Liver (tissue), 9 donors: ENCODE results near the gene SLC38A7. TPM values are rescaled to one million over a fixed set of nuclear protein-coding genes. Genes with fewer than 3 reads are reported as not detected.

Experiments used
- DNase-seq: peaks from one replicate; pipeline ENCODE4 v3.0.0-alpha.2; 2017; ENCODE audit warnings: low spot score
- H3K27ac ChIP-seq, 2 donors: one replicate each; pipeline ENCODE4 v1.7.0; 2013; ENCODE audit warnings: inconsistent platforms in 2 of 2, low read length in 2 of 2, control low read depth in 1 of 2, low read depth in 1 of 2, mild to moderate bottlenecking in 1 of 2
- H3K27me3 ChIP-seq, 4 donors: one replicate each; pipeline versions ENCODE4 v1.6.1 to v1.7.0; 2013; ENCODE audit warnings: low read length in 3 of 4, inconsistent platforms in 1 of 4, mild to moderate bottlenecking in 1 of 4, moderate library complexity in 1 of 4; ENCODE audit not compliant: control insufficient read depth in 4 of 4, insufficient read depth in 4 of 4
- H3K36me3 ChIP-seq, 4 donors: one replicate each; pipeline versions ENCODE4 v1.6.1 to v1.7.0; 2013; ENCODE audit warnings: low read length in 3 of 4, mild to moderate bottlenecking in 3 of 4, low read depth in 1 of 4, moderate library complexity in 1 of 4; ENCODE audit not compliant: control insufficient read depth in 4 of 4, insufficient read depth in 3 of 4
- H3K4me1 ChIP-seq, 4 donors: one replicate each; pipeline versions ENCODE4 v1.6.1 to v1.7.0; 2013; ENCODE audit warnings: low read length in 3 of 4, mild to moderate bottlenecking in 3 of 4, moderate library complexity in 1 of 4; ENCODE audit not compliant: control insufficient read depth in 4 of 4, insufficient read depth in 4 of 4
- H3K4me3 ChIP-seq, 3 donors: one replicate each; pipeline versions ENCODE4 v1.6.1 to v1.7.0; 2013; ENCODE audit warnings: low read length in 3 of 3, control low read depth in 1 of 3, low read depth in 1 of 3, mild to moderate bottlenecking in 1 of 3
- H3K9ac ChIP-seq, 2 donors: one replicate each; pipeline ENCODE4 v1.7.0; 2013; ENCODE audit warnings: low read length in 2 of 2, mild to moderate bottlenecking in 2 of 2, moderate library complexity in 2 of 2, control low read depth in 1 of 2, low read depth in 1 of 2
- H3K9me3 ChIP-seq, 4 donors: one replicate each; pipeline versions ENCODE4 v1.6.1 to v1.7.0; 2013; ENCODE audit warnings: low read length in 3 of 4; ENCODE audit not compliant: control insufficient read depth in 4 of 4
- ATF3 ChIP-seq: IDR thresholded peaks from 2 replicates; pipeline ENCODE4 v1.6.1; 2016; ENCODE audit warnings: antibody characterized with exemption
- CTCF ChIP-seq: fragments of 150-350 bp; IDR thresholded peaks from 2 replicates; pipeline ENCODE4 v1.5.1; 2017; ENCODE audit warnings: improper control_type of control experiment, low read depth, low read length; ENCODE audit not compliant: missing input control
- EGR1 ChIP-seq, 2 donors: IDR thresholded peaks; 2 replicates each; pipeline ENCODE4 v1.6.1; 2016 to 2018; ENCODE audit warnings: antibody characterized with exemption in 2 of 2, low read depth in 2 of 2
- FOXA1 ChIP-seq: IDR thresholded peaks from 2 replicates; pipeline ENCODE4 v1.6.1; 2016; ENCODE audit warnings: antibody characterized with exemption
- FOXA2 ChIP-seq: IDR thresholded peaks from 2 replicates; pipeline ENCODE4 v1.6.1; 2016; ENCODE audit warnings: antibody characterized with exemption
- GABPA ChIP-seq, 2 donors: IDR thresholded peaks in 1 of 2; conservative IDR thresholded peaks in 1 of 2; 2 replicates each; pipeline ENCODE4 v1.6.1; 2016; ENCODE audit warnings: antibody characterized with exemption in 2 of 2, mild to moderate bottlenecking in 1 of 2, moderate library complexity in 1 of 2
- HNF4A ChIP-seq, 2 donors: conservative IDR thresholded peaks; 2 replicates each; pipeline ENCODE4 v1.6.1; 2016; ENCODE audit warnings: antibody characterized with exemption in 2 of 2, mild to moderate bottlenecking in 2 of 2
- HNF4G ChIP-seq: IDR thresholded peaks from 2 replicates; pipeline ENCODE4 v1.6.1; 2016; ENCODE audit warnings: antibody characterized with exemption
- JUND ChIP-seq, 2 donors: IDR thresholded peaks; 2 replicates each; pipeline ENCODE4 v1.6.1; 2016; ENCODE audit warnings: antibody characterized with exemption in 2 of 2
- MAX ChIP-seq: IDR thresholded peaks from 2 replicates; pipeline ENCODE4 v1.6.1; 2016; ENCODE audit warnings: antibody characterized with exemption
- NR2F2 ChIP-seq: IDR thresholded peaks from 2 replicates; pipeline ENCODE4 v1.6.1; 2016; ENCODE audit warnings: antibody characterized with exemption
- RAD21 ChIP-seq, 2 donors: IDR thresholded peaks; 2 replicates each; pipeline ENCODE4 v1.6.1; 2016; ENCODE audit warnings: antibody characterized with exemption in 2 of 2, mild to moderate bottlenecking in 2 of 2
- REST ChIP-seq: IDR thresholded peaks from 2 replicates; pipeline ENCODE4 v1.6.1; 2016; ENCODE audit warnings: antibody characterized with exemption, mild to moderate bottlenecking
- RXRA ChIP-seq, 2 donors: IDR thresholded peaks; 2 replicates each; pipeline ENCODE4 v1.6.1; 2017 to 2018; ENCODE audit warnings: antibody characterized with exemption in 2 of 2, mild to moderate bottlenecking in 1 of 2
- SP1 ChIP-seq: IDR thresholded peaks from 2 replicates; pipeline ENCODE4 v1.6.1; 2018; ENCODE audit warnings: antibody characterized with exemption, mild to moderate bottlenecking
- TAF1 ChIP-seq: conservative IDR thresholded peaks from 2 replicates; pipeline ENCODE4 v1.6.1; 2016; ENCODE audit warnings: antibody characterized with exemption, mild to moderate bottlenecking
- YY1 ChIP-seq: IDR thresholded peaks from 2 replicates; pipeline ENCODE4 v1.6.1; 2016; ENCODE audit warnings: antibody characterized with exemption, mild to moderate bottlenecking
- ZBTB33 ChIP-seq: IDR thresholded peaks from 2 replicates; pipeline ENCODE4 v1.6.1; 2016; ENCODE audit warnings: antibody characterized with exemption
- WGBS: extraction: QIAGEN DNeasy Blood & Tissue Kit; methylation state at CpG from one replicate; pipeline ENCODE4 v1.1.7; 2013; 5-methylcytosine and 5-hydroxymethylcytosine counted together
- polyA plus RNA-seq, 2 donors: library from polyadenylated mRNA; stranded (reverse) in 1 of 2; unstranded in 1 of 2; fragments of 200-250 nt in 1 of 2; fragments of >200 nt in 1 of 2; fragmentation: Nextera tagmentation in 1 of 2; extraction: Ambion mirVana in 1 of 2; gene quantifications; one replicate each; pipeline versions ENCODE4 v1.2.1 to v1.2.3, GENCODE V29; 2013 to 2015
- total RNA-seq, 2 donors: library from RNA; depleted of rRNA; stranded (reverse); fragments of >200 nt; gene quantifications; one replicate each; pipeline ENCODE4 v1.2.3, GENCODE V29; 2014
- donor health status: healthy.
- donor health status: healthy.
- donor health status: healthy.
- donor health status: healthy.
- donor health status: healthy.

The SLC38A7 gene
- total and polyA plus RNA-seq, 4 donors: 7.9 to 18.7 (median 11.0) TPM

- WGBS: 92% methylated on average over 4 of the region's 4 CpGs
- H3K4me1 ChIP-seq: no peaks in the 10 kb centered on the region
Observed at GRCh38 chr16:58647107-58647506, 37.5 kb downstream of the SLC38A7 start.

More at GRCh38 chr16:58647107-58647506, 37.5 kb downstream of the SLC38A7 start:
- TF ChIP-seq HNF4A (conservative IDR thresholded peaks at IDR 0.05) (no peak), SP1 (no peak), JUND (IDR thresholded peaks at IDR 0.05) (no peak), YY1 (no peak), FOXA1 (no peak), GABPA (IDR thresholded peaks at IDR 0.05 in 1 of 2, conservative IDR thresholded peaks at IDR 0.05 in 1 of 2) (no peak), FOXA2 (no peak), TAF1 (no peak), EGR1 (IDR thresholded peaks at IDR 0.05; ENCODE audit: low read depth in 2 of 2) (no peak), REST (no peak), RAD21 (IDR thresholded peaks at IDR 0.05) (no peak), HNF4G (no peak), NR2F2 (no peak), MAX (no peak), CTCF (no peak), RXRA (IDR thresholded peaks at IDR 0.05) (no peak), ZBTB33 (no peak), ATF3 (no peak)
- no peak overlapping the region for H3K9ac ChIP-seq
- H3K27me3 ChIP-seq: no peaks in the 10 kb centered on the region
- H3K4me3 ChIP-seq: no peak overlapping the region
- no peak for DNase-seq
- no peaks in the 10 kb centered on the region for H3K9me3 ChIP-seq
- no peak overlapping the region for H3K27ac ChIP-seq
- no peaks in the 10 kb centered on the region for H3K36me3 ChIP-seq
